A673 (cell line): Measurements from ENCODE around the gene CDT1. TPM values are rescaled to one million over a fixed set of nuclear protein-coding genes. Genes with fewer than 3 reads are reported as not detected.

ENCODE experiments used
- BruUV-seq: library from RNA; stranded (reverse); fragments of 400-500 nt; replicated peaks from 2 replicates; lab custom pipeline; 2021; lab: Mats Ljungman, UMichigan
- CTCF ChIA-PET: fragments of 300-600 bp; sonication (Branson Sonifier 250); formaldehyde crosslinking; loops from one replicate; lab custom pipeline; 2022; ENCODE audit warnings: antibody characterized with exemption; lab: Charles Lee
- POLR2A ChIA-PET: fragments of 300-600 bp; sonication (Branson Sonifier 250); formaldehyde crosslinking; loops from one replicate; lab custom pipeline; 2022; ENCODE audit warnings: antibody characterized with exemption; ENCODE audit not compliant: low non-redundant PET; lab: Charles Lee
- DNase-seq: peaks from one replicate; pipeline ENCODE4 v3.0.0-alpha.2; 2015; ENCODE audit warnings: low spot score
- H3K27ac ChIP-seq: fragments of 200-600 bp; sonication (generic); 2 replicates; pipeline ENCODE4 v1.5.1; 2016; ENCODE audit warnings: mixed run types, low read depth, mild to moderate bottlenecking, mixed read lengths, antibody characterized with exemption, low read length; ENCODE audit not compliant: poor library complexity, severe bottlenecking
- H3K27me3 ChIP-seq: fragments of 200-600 bp; sonication (generic); replicated peaks from 2 replicates; pipeline ENCODE4 v1.6.1; 2017; ENCODE audit warnings: mixed run types, low read depth, mild to moderate bottlenecking, mixed read lengths, antibody characterized with exemption, low read length; ENCODE audit not compliant: insufficient read depth, poor library complexity
- H3K36me3 ChIP-seq: fragments of 200-600 bp; sonication (generic); 2 replicates; pipeline ENCODE4 v1.6.1; 2016; ENCODE audit warnings: mixed run types, mild to moderate bottlenecking, mixed read lengths, antibody characterized with exemption, low read length; ENCODE audit not compliant: insufficient read depth, poor library complexity, severe bottlenecking
- H3K4me1 ChIP-seq: fragments of 200-600 bp; sonication (generic); 2 replicates; pipeline ENCODE4 v1.6.1; 2017; ENCODE audit warnings: mixed run types, mild to moderate bottlenecking, mixed read lengths, antibody characterized with exemption, low read length; ENCODE audit not compliant: insufficient read depth, poor library complexity, severe bottlenecking
- H3K4me3 ChIP-seq: fragments of 200-600 bp; sonication (generic); 2 replicates; pipeline ENCODE4 v1.5.1; 2016; ENCODE audit warnings: low read depth, mixed run types, mild to moderate bottlenecking, mixed read lengths, low read length; ENCODE audit not compliant: poor library complexity, severe bottlenecking
- H3K9me3 ChIP-seq: fragments of 200-600 bp; sonication (generic); 2 replicates; pipeline ENCODE4 v1.6.1; 2016; ENCODE audit warnings: mixed run types, low read depth, mild to moderate bottlenecking, mixed read lengths, antibody characterized with exemption, low read length; ENCODE audit not compliant: poor library complexity, severe bottlenecking
- CTCF ChIP-seq: fragments of 300-800, 200-600 bp; sonication (generic); conservative IDR thresholded peaks from 2 replicates; pipeline ENCODE4 v1.5.1; 2017; ENCODE audit warnings: low read depth, mild to moderate bottlenecking, antibody characterized with exemption, low read length, moderate library complexity, mixed read lengths
- EZH2 ChIP-seq: fragments of 200-600 bp; sonication (generic); IDR thresholded peaks from 2 replicates; pipeline ENCODE4 v1.6.1; 2017; ENCODE audit warnings: borderline replicate concordance, low read depth, mild to moderate bottlenecking, mixed read lengths, antibody characterized with exemption, low read length; ENCODE audit not compliant: poor library complexity, severe bottlenecking
- intact Hi-C: fragments of 100-400 bp; cut with micrococcal nuclease; formaldehyde crosslinking; loops from one replicate; pipeline ENCODE4 v1.10.0; 2022; ENCODE audit not compliant: unreplicated experiment
- total RNA-seq: library from RNA; stranded (reverse); gene quantifications from 2 replicates; pipeline ENCODE4 v1.2.3, GENCODE V29; 2021

CDT1 gene
- total RNA-seq, 1 experiment from 2014 or later: 103 TPM

GRCh38 chr16:88851616-88852015 lies 48.0 kb downstream of the CDT1 start:
- Histone ChIP-seq H3K4me1 (no peaks in the 10 kb centered on the region), H3K36me3 (no peaks in the 10 kb centered on the region), H3K27ac (no peak overlapping the region), H3K4me3 (no peak overlapping the region), H3K9me3 (no peaks in the 10 kb centered on the region), H3K27me3 (no peaks in the 10 kb centered on the region)
- intact Hi-C loops: no loop called here
- ChIA-PET POLR2A (no interaction called here), CTCF (no interaction called here)
- TF ChIP-seq EZH2 (no peak), CTCF (no peak)
- no peak for DNase-seq
- BruUV-seq: no TSS peak

GRCh38 chr16:88853325-88853941 lies 49.8 kb downstream of the CDT1 start:
- Histone ChIP-seq H3K4me1 (peaks cover 3% of the 10 kb centered on the region), H3K36me3 (no peaks in the 10 kb centered on the region), H3K27me3 (no peaks in the 10 kb centered on the region), H3K4me3 (no peak overlapping the region), H3K9me3 (no peaks in the 10 kb centered on the region), H3K27ac (no peak overlapping the region)
- BruUV-seq: no TSS peak
- ChIA-PET CTCF (no interaction called here), POLR2A (no interaction called here)
- no peak for DNase-seq
- TF ChIP-seq EZH2 (no peak), CTCF (no peak)
- intact Hi-C loops: no loop called here

GRCh38 chr16:88854306-88855111 lies 50.9 kb downstream of the CDT1 start:
- H3K27me3 ChIP-seq: no peaks in the 10 kb centered on the region
- TF ChIP-seq CTCF: no peak
- no peak for TF ChIP-seq EZH2
- H3K36me3 ChIP-seq: peaks cover 2% of the 10 kb centered on the region
- no peaks in the 10 kb centered on the region for H3K9me3 ChIP-seq
- H3K4me3 ChIP-seq: no peak overlapping the region
- no TSS peak for BruUV-seq
- no peak for DNase-seq
- POLR2A ChIA-PET: no interaction called here
- H3K4me1 ChIP-seq: peaks cover 3% of the 10 kb centered on the region
- CTCF ChIA-PET: no interaction called here
- H3K27ac ChIP-seq: no peak overlapping the region
- intact Hi-C loops: no loop called here
